Measurements from ENCODE around the gene DHPS. TPM values are rescaled to one million over a fixed set of nuclear protein-coding genes. Genes with fewer than 3 reads are reported as not detected.

The DHPS gene
- total RNA-seq, 1 experiment from 2014 or later, result 150 TPM

DNA sequence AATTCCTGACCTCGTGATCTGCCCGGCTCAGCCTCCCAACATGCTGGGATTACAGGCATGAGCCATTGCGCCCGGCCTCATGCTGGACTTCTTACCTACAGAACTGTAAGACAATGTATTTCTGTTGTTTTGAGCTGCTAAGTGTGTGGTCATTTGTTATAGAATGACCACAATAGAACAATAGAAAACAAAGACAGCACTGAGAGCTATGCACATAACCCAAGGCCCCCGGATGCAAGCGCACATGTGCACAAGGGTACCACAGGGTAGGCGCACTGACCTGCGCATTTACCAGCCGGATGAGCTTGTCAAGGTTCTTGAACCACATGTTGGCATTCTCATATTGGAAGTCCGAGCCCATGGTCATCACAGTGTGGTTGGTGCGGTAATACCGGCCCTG, 20.7 kb downstream of the DHPS start:
- intact Hi-C loops (cut with micrococcal nuclease), result no loop called here
- Histone ChIP-seq H3K4me1 (ENCODE audit: insufficient read depth, low read length) (peaks cover 5% of the 10 kb centered on the region; the same call in 1 of the 2 replicates), H3F3A (ENCODE audit: low read length, unreplicated experiment) (no peaks in the 10 kb centered on the region), H3K4me3 (ENCODE audit: low read length) (no peak overlapping the region), H3K27me3 (ENCODE audit: low read length) (no peaks in the 10 kb centered on the region), H3K27ac (ENCODE audit: low read length) (no peak overlapping the region), H3K79me2 (ENCODE audit: low read length) (peaks cover 8% of the 10 kb centered on the region; the same call in 1 of the 2 replicates), H3K9me3 (ENCODE audit: low read length) (no peaks in the 10 kb centered on the region), H3K9me2 (replicated peaks; ENCODE audit: low read length) (no peaks in the 10 kb centered on the region), H3K4me2 (ENCODE audit: low read length) (no peak overlapping the region), H4K20me1 (ENCODE audit: low read length) (no peaks in the 10 kb centered on the region), H3K9ac (ENCODE audit: low read length) (no peak overlapping the region), H2AFZ (ENCODE audit: low read length) (no peak overlapping the region), H3K36me3 (ENCODE audit: low read depth, low read length) (peaks cover 30% of the 10 kb centered on the region)
- no peak for TF ChIP-seq EZH2 (IDR thresholded peaks at IDR 0.05; ENCODE audit: low read length, unreplicated experiment)
- no peak for TF ChIP-seq EZH2phosphoT487 (IDR thresholded peaks at IDR 0.05; ENCODE audit: borderline replicate concordance, low read length)
- TF ChIP-seq, protein P1, sequence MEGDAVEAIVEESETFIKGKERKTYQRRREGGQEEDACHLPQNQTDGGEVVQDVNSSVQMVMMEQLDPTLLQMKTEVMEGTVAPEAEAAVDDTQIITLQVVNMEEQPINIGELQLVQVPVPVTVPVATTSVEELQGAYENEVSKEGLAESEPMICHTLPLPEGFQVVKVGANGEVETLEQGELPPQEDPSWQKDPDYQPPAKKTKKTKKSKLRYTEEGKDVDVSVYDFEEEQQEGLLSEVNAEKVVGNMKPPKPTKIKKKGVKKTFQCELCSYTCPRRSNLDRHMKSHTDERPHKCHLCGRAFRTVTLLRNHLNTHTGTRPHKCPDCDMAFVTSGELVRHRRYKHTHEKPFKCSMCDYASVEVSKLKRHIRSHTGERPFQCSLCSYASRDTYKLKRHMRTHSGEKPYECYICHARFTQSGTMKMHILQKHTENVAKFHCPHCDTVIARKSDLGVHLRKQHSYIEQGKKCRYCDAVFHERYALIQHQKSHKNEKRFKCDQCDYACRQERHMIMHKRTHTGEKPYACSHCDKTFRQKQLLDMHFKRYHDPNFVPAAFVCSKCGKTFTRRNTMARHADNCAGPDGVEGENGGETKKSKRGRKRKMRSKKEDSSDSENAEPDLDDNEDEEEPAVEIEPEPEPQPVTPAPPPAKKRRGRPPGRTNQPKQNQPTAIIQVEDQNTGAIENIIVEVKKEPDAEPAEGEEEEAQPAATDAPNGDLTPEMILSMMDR (conservative IDR thresholded peaks at IDR 0.05; ENCODE audit: low read depth, low read length), result no peak
- ChIA-PET POLR2A (ENCODE audit: unreplicated experiment) (no interaction called here), CTCF (no interaction called here)
- no TSS peak for BruUV-seq (replicated peaks)
- DNase-seq (no peak), ATAC-seq (no peak)

DNA sequence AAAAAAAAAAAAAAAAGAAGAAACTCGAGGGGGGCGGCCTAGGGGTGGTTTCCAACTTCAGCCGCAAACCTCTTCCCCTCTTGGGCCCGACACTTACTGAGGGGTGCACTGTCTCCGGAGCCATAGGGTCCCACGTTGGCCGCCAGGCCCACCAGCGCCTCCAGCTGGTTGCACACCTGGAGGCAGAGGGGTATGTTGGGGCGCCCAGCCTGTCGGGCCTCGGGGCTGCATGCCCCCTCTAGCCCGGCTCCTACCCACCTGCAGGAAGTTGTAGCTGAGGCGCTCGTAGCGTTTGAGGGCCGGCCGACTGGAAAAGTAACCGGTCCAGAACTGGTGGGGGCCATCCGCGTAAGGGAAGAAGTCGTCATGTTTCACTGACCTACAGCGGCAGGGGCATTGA, 23.7 kb downstream of the DHPS start:
- intact Hi-C loops (cut with micrococcal nuclease), result no loop called here
- Histone ChIP-seq H3K9me3 (ENCODE audit: low read length) (no peaks in the 10 kb centered on the region), H3K27me3 (ENCODE audit: low read length) (no peaks in the 10 kb centered on the region), H3K4me3 (ENCODE audit: low read length) (no peak overlapping the region), H3F3A (ENCODE audit: low read length, unreplicated experiment) (no peaks in the 10 kb centered on the region), H4K20me1 (ENCODE audit: low read length) (no peaks in the 10 kb centered on the region), H3K4me1 (ENCODE audit: insufficient read depth, low read length) (no peaks in the 10 kb centered on the region), H3K9me2 (replicated peaks; ENCODE audit: low read length) (no peaks in the 10 kb centered on the region), H3K4me2 (ENCODE audit: low read length) (no peak overlapping the region), H3K9ac (ENCODE audit: low read length) (no peak overlapping the region), H3K27ac (ENCODE audit: low read length) (no peak overlapping the region), H2AFZ (ENCODE audit: low read length) (no peak overlapping the region), H3K79me2 (ENCODE audit: low read length) (no peaks in the 10 kb centered on the region), H3K36me3 (ENCODE audit: low read depth, low read length) (peaks cover 28% of the 10 kb centered on the region)
- TF ChIP-seq, protein P1 (conservative IDR thresholded peaks at IDR 0.05; ENCODE audit: low read depth, low read length), result 0 out of 2 replicates have a peak, but pooled peaks have one; percentile 17
- TF ChIP-seq EZH2phosphoT487 (IDR thresholded peaks at IDR 0.05; ENCODE audit: borderline replicate concordance, low read length), result no peak
- ChIA-PET POLR2A (ENCODE audit: unreplicated experiment) (no interaction called here), CTCF (interaction anchor here (0.6 kb wide), 1 partner anchor 48 kb away, joined by 7 read pairs; the partner anchor contains the start of gene ZNF490)
- ATAC-seq (no peak), DNase-seq (no peak)
- BruUV-seq (replicated peaks), result no TSS peak

DNA sequence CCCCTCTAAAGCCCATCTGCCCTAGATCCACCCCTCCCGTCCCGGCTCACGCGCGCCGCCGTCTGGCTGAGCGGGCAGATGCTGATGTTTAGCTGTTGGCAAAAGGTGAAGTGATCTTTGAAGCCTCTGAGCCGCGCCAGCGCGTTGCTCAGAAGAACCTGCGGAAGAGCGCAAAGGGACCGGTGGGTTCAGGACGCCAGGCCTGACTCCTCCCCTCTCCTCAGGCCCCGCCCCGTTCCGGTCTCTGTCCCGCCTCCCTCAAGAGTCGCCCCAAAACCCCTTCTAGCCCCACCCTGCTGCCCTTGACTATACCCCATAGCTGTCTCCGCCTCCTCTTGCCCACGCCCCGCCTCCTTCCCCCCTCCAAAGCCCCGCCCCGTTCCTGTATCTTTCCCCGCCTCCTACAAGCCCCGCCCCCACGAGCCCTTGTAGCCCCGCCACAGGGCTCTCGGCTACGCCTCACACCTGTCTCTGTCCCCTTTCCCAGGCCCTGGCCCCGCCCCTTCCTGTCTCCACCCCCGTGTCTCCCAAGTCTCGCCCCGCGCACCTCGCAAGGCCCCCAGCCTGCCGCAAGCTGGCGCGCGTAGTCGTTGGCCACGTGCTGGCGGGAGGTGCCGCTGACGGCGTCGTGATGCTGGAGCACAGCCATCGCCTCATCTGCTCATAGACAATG, 24.6 kb downstream of the DHPS start:
- ChIA-PET POLR2A (ENCODE audit: unreplicated experiment) (no interaction called here), CTCF (interaction anchor here (0.6 kb wide), 1 partner anchor 47 kb away, joined by 7 read pairs; the partner anchor contains the start of gene ZNF490)
- Histone ChIP-seq H3K4me3 (ENCODE audit: low read length) (no peak overlapping the region), H4K20me1 (ENCODE audit: low read length) (no peaks in the 10 kb centered on the region), H3K9me2 (replicated peaks; ENCODE audit: low read length) (no peaks in the 10 kb centered on the region), H3K9ac (ENCODE audit: low read length) (no peak overlapping the region), H3K4me1 (ENCODE audit: insufficient read depth, low read length) (no peaks in the 10 kb centered on the region), H3K27ac (ENCODE audit: low read length) (no peak overlapping the region), H3K4me2 (ENCODE audit: low read length) (no peak overlapping the region), H3K27me3 (ENCODE audit: low read length) (no peaks in the 10 kb centered on the region), H3K9me3 (ENCODE audit: low read length) (no peaks in the 10 kb centered on the region), H3F3A (ENCODE audit: low read length, unreplicated experiment) (no peaks in the 10 kb centered on the region), H3K36me3 (ENCODE audit: low read depth, low read length) (peaks cover 27% of the 10 kb centered on the region), H3K79me2 (ENCODE audit: low read length) (no peaks in the 10 kb centered on the region), H2AFZ (ENCODE audit: low read length) (no peak overlapping the region)
- TF ChIP-seq EZH2 (IDR thresholded peaks at IDR 0.05; ENCODE audit: low read length, unreplicated experiment) (no peak), EZH2phosphoT487 (IDR thresholded peaks at IDR 0.05; ENCODE audit: borderline replicate concordance, low read length) (no peak)
- TF ChIP-seq, protein P1 (conservative IDR thresholded peaks at IDR 0.05; ENCODE audit: low read depth, low read length), result no peak
- ATAC-seq (no peak), DNase-seq (no peak)
- intact Hi-C loops (cut with micrococcal nuclease), result no loop called here
- no TSS peak for BruUV-seq (replicated peaks)
